Measurements from ENCODE around the gene CEP104.

Gene CEP104

GRCh38 chr1:3762873-3763228, 94.2 kb downstream of the CEP104 start:
- no peak for DNase-seq (ENCODE audit: low spot score)

DNA sequence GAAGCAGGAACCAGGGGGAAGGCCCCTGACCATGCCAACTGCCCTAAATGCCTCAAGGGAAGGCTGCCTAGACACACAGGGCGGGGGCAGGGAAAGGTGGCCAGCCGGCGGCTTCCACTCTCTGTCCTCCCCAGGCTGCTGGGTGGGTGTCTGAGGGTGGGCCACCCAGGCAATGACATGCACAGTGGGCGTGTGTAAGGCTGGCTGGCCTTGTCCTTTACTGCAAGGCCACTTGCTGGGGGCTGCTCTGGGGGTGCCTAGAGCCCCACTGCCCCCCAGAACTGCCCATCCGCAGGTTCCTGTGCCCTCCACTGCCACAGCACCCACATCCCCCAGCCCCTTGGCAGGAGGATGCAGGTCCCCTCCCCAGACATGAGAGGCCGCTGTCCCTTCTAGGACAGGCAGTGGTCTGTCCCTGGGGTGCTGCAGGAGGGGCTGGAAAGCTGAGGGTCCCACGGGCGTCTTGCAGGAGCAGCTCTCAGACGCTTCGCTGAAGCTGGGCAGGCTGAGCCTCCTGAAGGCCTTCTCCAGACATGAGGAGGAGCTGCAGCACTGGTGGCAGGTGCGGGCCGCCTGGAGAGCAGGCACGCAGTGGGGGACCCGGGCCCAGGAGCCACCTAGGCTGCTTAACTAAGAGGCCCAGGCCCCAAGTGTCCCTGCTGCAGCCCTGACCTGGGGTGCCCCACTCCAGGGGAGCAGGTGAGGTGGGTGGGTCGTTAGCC, 94.7 kb downstream of the CEP104 start:
- DNase-seq (ENCODE audit: low spot score): no peak

Measured in Ammon's horn (tissue), 1 donor.